SK-N-SH treated with all-trans-retinoic acid at 6 μM for 48 hours (cell line): ENCODE data around the gene CHML.

Experiments used
- GLIS3 ChIP-seq: fragments of 250-450 bp; sonication (Bioruptor Pico); IDR thresholded peaks from 2 replicates; pipeline ENCODE4 v1.5.0; 2020; ENCODE audit warnings: mild to moderate bottlenecking, moderate library complexity
- ISL1 ChIP-seq: fragments of 250-450 bp; sonication (Bioruptor Pico); IDR thresholded peaks from 2 replicates; pipeline ENCODE4 v2.1.2; 2022; ENCODE audit warnings: mild to moderate bottlenecking, moderate library complexity
- ZC3H10 ChIP-seq: fragments of 250-450 bp; sonication (Bioruptor Pico); IDR thresholded peaks from 2 replicates; pipeline ENCODE4 v1.5.1; 2021; ENCODE audit warnings: mild to moderate bottlenecking, moderate library complexity
- ZFP3 ChIP-seq: fragments of 250-450 bp; sonication (Bioruptor Pico); IDR thresholded peaks from 2 replicates; pipeline ENCODE4 v1.5.0; 2020; ENCODE audit warnings: mild to moderate bottlenecking, moderate library complexity
- ZFP30 ChIP-seq: fragments of 450-650 bp; formaldehyde crosslinking; IDR thresholded peaks from 2 replicates; pipeline ENCODE4 v1.5.0; 2022; ENCODE audit warnings: mild to moderate bottlenecking, moderate library complexity
- ZNF70 ChIP-seq: fragments of 450-650 bp; formaldehyde crosslinking; IDR thresholded peaks from 2 replicates; pipeline ENCODE4 v1.5.0; 2020; ENCODE audit warnings: mild to moderate bottlenecking, moderate library complexity
- TF ChIP-seq, protein P1 (sequence below): fragments of 250-450 bp; sonication (Bioruptor Pico); IDR thresholded peaks from 2 replicates; pipeline ENCODE4 v1.5.1; 2020; ENCODE audit warnings: low read depth, mild to moderate bottlenecking, moderate library complexity
- TF ChIP-seq, protein P2 (sequence below): fragments of 250-450 bp; sonication (Bioruptor Pico); IDR thresholded peaks from 2 replicates; pipeline ENCODE4 v1.8.0; 2020; ENCODE audit warnings: mild to moderate bottlenecking, moderate library complexity, borderline replicate concordance

DNA sequence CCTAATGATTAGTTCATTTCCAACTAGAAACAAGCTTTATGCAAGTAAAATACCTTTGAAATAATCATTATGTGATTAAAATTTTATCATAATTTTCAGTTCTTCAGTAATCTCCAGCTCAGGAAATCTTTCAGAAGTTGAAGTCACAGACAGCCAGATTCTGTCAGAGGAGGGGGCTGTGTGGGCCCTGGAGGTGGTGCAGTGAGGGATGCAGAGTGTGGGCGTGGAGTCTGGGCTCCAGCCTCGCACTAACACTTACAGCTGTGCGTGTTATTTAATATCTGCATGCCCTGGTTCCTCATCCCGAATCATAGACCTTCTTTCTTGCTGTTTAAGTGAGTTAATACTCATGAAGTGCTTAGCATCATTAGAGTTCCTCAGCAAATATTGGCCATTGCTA lies 35.8 kb upstream of the CHML start:
- TF ChIP-seq ZC3H10 (CRISPR knock-in tag): no peak
- TF ChIP-seq, protein P1, sequence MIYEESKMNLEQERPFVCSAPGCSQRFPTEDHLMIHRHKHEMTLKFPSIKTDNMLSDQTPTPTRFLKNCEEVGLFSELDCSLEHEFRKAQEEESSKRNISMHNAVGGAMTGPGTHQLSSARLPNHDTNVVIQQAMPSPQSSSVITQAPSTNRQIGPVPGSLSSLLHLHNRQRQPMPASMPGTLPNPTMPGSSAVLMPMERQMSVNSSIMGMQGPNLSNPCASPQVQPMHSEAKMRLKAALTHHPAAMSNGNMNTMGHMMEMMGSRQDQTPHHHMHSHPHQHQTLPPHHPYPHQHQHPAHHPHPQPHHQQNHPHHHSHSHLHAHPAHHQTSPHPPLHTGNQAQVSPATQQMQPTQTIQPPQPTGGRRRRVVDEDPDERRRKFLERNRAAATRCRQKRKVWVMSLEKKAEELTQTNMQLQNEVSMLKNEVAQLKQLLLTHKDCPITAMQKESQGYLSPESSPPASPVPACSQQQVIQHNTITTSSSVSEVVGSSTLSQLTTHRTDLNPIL: no peak
- TF ChIP-seq GLIS3 (CRISPR knock-in tag): no peak
- TF ChIP-seq, protein P2, sequence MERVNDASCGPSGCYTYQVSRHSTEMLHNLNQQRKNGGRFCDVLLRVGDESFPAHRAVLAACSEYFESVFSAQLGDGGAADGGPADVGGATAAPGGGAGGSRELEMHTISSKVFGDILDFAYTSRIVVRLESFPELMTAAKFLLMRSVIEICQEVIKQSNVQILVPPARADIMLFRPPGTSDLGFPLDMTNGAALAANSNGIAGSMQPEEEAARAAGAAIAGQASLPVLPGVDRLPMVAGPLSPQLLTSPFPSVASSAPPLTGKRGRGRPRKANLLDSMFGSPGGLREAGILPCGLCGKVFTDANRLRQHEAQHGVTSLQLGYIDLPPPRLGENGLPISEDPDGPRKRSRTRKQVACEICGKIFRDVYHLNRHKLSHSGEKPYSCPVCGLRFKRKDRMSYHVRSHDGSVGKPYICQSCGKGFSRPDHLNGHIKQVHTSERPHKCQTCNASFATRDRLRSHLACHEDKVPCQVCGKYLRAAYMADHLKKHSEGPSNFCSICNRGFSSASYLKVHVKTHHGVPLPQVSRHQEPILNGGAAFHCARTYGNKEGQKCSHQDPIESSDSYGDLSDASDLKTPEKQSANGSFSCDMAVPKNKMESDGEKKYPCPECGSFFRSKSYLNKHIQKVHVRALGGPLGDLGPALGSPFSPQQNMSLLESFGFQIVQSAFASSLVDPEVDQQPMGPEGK (CRISPR knock-in tag): no peak
- no peak for TF ChIP-seq ZNF70 (CRISPR knock-in tag)
- TF ChIP-seq ZFP3 (CRISPR knock-in tag): no peak
- no peak for TF ChIP-seq ISL1
- no peak for TF ChIP-seq ZFP30 (CRISPR knock-in tag)
